GM19043 (cell line): ENCODE results near the gene ZNF57.
"Not testable (repeated sequence)": the region's sequence is repeated elsewhere in the genome, so short reads cannot be mapped to it uniquely, and the experiment has no call there.

Experiments used
- ATAC-seq: cut with Tn5 transposase; IDR thresholded peaks from one replicate; pipeline ENCODE4 v1.9.1; 2021; ENCODE audit warnings: low read depth; ENCODE audit not compliant: unreplicated experiment

The ZNF57 gene

GRCh38 chr19:2890531-2890930 is 10.2 kb upstream of the ZNF57 start:
- not testable (repeated sequence) for ATAC-seq

- no peak for ATAC-seq
These were observed 4.0 kb upstream of the ZNF57 start for GRCh38 chr19:2896694-2897093.

- no peak for ATAC-seq
These were observed 2.0 kb downstream of the ZNF57 start for GRCh38 chr19:2902590-2903218.

GRCh38 chr19:2903326-2903725 is 2.6 kb downstream of the ZNF57 start:
- ATAC-seq, result not testable (repeated sequence)

- no peak for ATAC-seq
These were observed 5.3 kb downstream of the ZNF57 start for GRCh38 chr19:2905918-2906519.

- ATAC-seq, result no peak
These were observed 6.0 kb downstream of the ZNF57 start for GRCh38 chr19:2906631-2907195.

- no peak for ATAC-seq
These were observed 11.6 kb downstream of the ZNF57 start for GRCh38 chr19:2912306-2912705.

GRCh38 chr19:2917275-2918184 is 16.8 kb downstream of the ZNF57 start:
- ATAC-seq, result no peak

- ATAC-seq, result no peak
These were observed 22.3 kb downstream of the ZNF57 start for GRCh38 chr19:2922987-2923386.

- no peak for ATAC-seq
These were observed 22.8 kb downstream of the ZNF57 start for GRCh38 chr19:2923510-2923909.

GRCh38 chr19:2926341-2927031 is 25.8 kb downstream of the ZNF57 start:
- no peak for ATAC-seq

GRCh38 chr19:2927032-2927430 is 26.3 kb downstream of the ZNF57 start:
- no peak for ATAC-seq

- ATAC-seq, result no peak
These were observed 32.8 kb downstream of the ZNF57 start for GRCh38 chr19:2933490-2933910.

- not testable (repeated sequence) for ATAC-seq
These were observed 35.1 kb downstream of the ZNF57 start for GRCh38 chr19:2935863-2936262.

- ATAC-seq, result no peak
These were observed 42.4 kb downstream of the ZNF57 start for GRCh38 chr19:2942928-2943640.

- ATAC-seq, result peak; percentile 4
These were observed 43.7 kb downstream of the ZNF57 start for GRCh38 chr19:2944403-2944774.

- ATAC-seq, result peak; percentile 93
These were observed 44.2 kb downstream of the ZNF57 start, which contains the start of gene ZNF77 for GRCh38 chr19:2944775-2945574. TSS of gene ZNF77 (minus strand) at chr19:2944971. CDS start at chr19:2944840, 131 bp downstream.

- no peak for ATAC-seq
These were observed 45.0 kb downstream of the ZNF57 start for GRCh38 chr19:2945575-2946184.

GRCh38 chr19:2949939-2950285 is 49.2 kb downstream of the ZNF57 start:
- no peak for ATAC-seq
